ENCODE results near the gene NAIF1. TPM values are rescaled to one million over a fixed set of nuclear protein-coding genes. Genes with fewer than 3 reads are reported as not detected.

The NAIF1 gene
- total and polyA plus RNA-seq, 9 donors, result 4.1 to 10.9 (median 6.6) TPM

DNA sequence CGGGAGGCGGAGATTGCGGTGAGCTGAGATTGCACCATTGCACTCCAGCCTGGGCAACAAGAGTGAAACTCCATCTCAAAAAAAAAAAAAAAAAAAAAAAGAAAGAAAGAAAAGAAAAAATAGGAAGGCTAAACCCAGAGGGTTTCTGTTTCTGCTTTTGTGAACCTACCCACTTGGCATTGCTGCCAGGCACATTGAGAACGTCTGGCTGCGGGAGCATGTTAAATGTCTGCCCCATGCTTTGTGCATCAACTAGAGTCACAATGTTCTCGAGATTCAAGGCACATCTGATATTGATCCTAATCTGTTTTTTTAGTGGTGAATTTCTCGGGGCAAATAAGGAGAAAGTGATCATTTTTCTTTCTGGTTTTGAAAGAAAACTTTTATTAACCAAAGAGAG, 3.8 kb upstream of the NAIF1 start:
- Histone ChIP-seq H3K36me3 (no peaks in the 10 kb centered on the region), H3K4me1 (ENCODE audit: insufficient read depth) (peaks cover 19% of the 10 kb centered on the region), H3K9me3 (no peaks in the 10 kb centered on the region), H3K4me3 (no peak overlapping the region), H3K27ac (peak overlapping the region in 1 of 2 donors; percentile 71), H3K27me3 (no peaks in the 10 kb centered on the region)
- DNase-seq, result no peak
- TF ChIP-seq EP300 (IDR thresholded peaks at IDR 0.05), result no peak
- TF ChIP-seq, protein P1, sequence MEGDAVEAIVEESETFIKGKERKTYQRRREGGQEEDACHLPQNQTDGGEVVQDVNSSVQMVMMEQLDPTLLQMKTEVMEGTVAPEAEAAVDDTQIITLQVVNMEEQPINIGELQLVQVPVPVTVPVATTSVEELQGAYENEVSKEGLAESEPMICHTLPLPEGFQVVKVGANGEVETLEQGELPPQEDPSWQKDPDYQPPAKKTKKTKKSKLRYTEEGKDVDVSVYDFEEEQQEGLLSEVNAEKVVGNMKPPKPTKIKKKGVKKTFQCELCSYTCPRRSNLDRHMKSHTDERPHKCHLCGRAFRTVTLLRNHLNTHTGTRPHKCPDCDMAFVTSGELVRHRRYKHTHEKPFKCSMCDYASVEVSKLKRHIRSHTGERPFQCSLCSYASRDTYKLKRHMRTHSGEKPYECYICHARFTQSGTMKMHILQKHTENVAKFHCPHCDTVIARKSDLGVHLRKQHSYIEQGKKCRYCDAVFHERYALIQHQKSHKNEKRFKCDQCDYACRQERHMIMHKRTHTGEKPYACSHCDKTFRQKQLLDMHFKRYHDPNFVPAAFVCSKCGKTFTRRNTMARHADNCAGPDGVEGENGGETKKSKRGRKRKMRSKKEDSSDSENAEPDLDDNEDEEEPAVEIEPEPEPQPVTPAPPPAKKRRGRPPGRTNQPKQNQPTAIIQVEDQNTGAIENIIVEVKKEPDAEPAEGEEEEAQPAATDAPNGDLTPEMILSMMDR (IDR thresholded peaks at IDR 0.05), result no peak
- no peak for TF ChIP-seq POLR2A (IDR thresholded peaks at IDR 0.05)
- WGBS, 3 donors, result 15 to 24% (median 23%) methylated on average over 7 of the region's 7 CpGs
- intact Hi-C loops (cut with DNase I), result no loop called here

DNA sequence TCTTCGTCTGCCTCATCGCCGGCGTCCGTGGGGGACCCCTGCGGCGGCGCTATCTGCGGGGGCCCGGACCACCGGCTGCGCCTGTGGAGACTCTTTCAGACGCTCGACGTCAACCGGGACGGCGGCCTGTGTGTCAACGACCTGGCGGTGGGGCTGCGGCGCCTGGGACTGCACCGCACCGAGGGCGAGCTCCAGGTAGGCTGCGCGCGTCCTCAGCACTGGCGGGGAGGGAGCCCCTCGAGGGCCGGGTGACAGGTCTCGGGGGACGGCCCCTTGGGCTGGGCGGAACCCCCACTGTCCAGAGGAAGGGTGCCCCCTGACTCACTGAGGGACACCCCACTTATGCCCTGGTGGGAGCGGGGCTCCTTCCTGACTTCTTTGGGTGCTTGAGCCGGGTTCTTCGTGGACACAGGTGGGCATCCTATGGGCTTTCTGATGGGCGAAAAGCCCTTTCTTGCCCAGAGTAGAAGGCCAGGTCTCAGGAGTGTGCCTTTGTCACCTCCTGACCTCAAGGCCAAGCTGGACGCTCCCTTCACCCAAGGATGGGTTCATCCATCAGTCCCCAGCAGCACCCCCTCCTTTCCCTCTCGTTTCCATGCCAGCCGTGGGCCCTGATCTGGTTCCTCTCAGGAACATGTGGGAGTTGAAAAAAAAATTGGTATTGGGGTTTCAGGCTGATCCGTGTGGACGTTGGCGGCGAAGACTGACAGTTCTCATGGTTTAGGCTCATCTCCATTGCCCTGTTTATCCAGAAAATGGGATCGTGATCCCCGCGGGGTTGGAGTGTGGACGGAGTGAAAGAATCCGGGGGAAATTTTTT, 1.5 kb upstream of the NAIF1 start:
- no peaks in the 10 kb centered on the region for H3K9me3 ChIP-seq
- 0 to 2% (median 1%) methylated on average over 28 to 50 of the region's 50 CpGs for WGBS, 3 donors
- H3K36me3 ChIP-seq, result no peaks in the 10 kb centered on the region
- intact Hi-C loops (cut with DNase I), result no loop called here
- TF ChIP-seq POLR2A (IDR thresholded peaks at IDR 0.05), result no peak
- no peak for TF ChIP-seq EP300 (IDR thresholded peaks at IDR 0.05)
- TF ChIP-seq, protein P1 (IDR thresholded peaks at IDR 0.05), result no peak
- DNase-seq, result peak; percentile 47 to 64 (median 61)
- H3K27ac ChIP-seq, result peak overlapping the region; percentile 91 to 96
- H3K27me3 ChIP-seq, result no peaks in the 10 kb centered on the region
- H3K4me1 ChIP-seq (ENCODE audit: insufficient read depth), result peaks cover 18% of the 10 kb centered on the region
- H3K4me3 ChIP-seq, result peak overlapping the region; percentile 88

DNA sequence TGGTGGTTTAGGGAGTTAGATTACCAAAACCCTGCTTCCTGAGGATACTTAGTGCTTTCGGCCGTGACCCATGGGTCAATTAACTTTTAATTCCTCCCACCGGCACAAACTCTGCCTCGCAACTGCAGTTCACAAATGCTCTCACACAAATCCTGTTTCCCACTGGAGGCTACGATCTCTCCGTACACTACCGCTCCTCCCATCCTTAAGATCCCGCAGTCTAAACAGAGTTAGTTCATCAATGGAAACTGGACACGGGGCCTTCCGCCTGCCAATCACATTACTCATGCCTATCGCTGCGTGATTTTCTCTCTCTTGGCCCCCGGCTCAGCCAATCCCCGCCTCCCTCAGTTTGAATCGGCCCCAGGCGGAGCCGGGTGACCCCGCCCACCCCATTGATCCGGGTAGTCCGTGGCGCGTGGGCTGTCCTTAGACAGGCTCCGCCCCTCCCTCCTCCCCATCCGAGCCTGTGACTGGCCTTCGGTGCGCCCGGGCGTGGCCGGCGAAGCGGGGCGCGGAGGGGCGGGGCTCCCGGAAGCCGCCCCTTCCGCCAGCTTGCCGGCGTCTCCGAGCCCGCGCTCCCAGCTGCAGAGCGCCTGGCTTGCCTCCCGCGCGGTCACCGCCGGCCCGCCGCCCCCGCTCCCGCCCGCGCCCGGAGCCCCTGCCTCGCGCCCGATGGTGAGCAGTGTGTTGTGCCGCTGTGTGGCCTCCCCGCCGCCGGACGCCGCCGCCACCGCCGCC, 695 bp upstream of the NAIF1 start, which contains the start of gene SLC25A25:
TSS of gene SLC25A25 (plus strand) at position 588 of the 741 bp plus-strand sequence. CDS start at position 676, 88 bp downstream.
- H3K4me1 ChIP-seq (ENCODE audit: insufficient read depth), result peaks cover 17% of the 10 kb centered on the region
- H3K27ac ChIP-seq, result peak within 1 kb of the TSS; percentile 91 to 96
- peak; percentile 29 for TF ChIP-seq EP300 (IDR thresholded peaks at IDR 0.05)
- TF ChIP-seq, protein P1 (IDR thresholded peaks at IDR 0.05), result peak in 1 of 3 donors; percentile 22
- peak; percentile 87 for TF ChIP-seq POLR2A (IDR thresholded peaks at IDR 0.05)
- no peaks in the 10 kb centered on the region for H3K36me3 ChIP-seq
- H3K4me3 ChIP-seq, result peak within 1 kb of the TSS; percentile 88
- H3K27me3 ChIP-seq, result no peaks in the 10 kb centered on the region
- intact Hi-C loops (cut with DNase I), result no loop called here
- H3K9me3 ChIP-seq, result no peaks in the 10 kb centered on the region
- 0 to 1% (median 0%) methylated on average over 33 to 67 of the region's 67 CpGs for WGBS, 3 donors
- DNase-seq, result peak; percentile 100

DNA sequence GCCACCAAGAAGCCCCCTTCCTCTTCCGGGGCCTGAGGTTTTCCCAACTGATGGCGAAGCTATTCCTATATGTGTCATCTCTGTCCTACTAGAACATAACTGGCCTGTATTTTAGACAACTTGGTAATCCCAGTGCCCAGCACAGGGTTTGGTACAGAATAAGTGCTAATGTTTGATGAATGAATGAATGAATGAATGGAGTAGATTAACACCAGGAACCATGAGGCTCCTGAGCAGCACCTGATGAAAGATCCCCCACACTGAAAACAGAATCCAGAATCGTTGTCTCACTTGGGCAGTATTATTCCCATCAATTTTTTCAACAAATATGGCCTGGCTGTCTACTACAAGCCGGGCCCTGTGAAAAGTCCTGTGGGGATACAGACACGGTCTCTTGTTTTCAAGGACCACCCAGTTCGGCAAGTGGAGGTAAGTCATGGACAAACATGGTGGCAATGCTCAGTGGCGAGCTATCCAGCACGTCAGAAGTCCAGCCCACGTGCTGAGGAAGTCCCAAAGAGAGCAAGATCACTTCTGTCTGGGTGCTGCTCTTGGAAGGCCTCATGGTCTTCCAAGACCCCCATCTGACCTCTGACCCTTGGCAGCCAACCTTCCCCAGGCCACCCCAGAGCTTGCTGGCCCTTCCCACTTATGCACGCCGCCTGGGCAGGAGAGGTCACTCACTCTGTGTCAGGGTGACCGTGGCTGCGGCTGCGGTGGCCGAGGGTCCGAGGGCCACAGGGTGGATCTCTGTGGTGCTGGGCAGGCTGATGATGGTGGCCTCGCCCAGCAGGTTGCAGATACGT, 1.0 kb downstream of the NAIF1 start:
- TF ChIP-seq EP300 (IDR thresholded peaks at IDR 0.05) (no peak), POLR2A (IDR thresholded peaks at IDR 0.05) (no peak)
- TF ChIP-seq, protein P1 (IDR thresholded peaks at IDR 0.05), result no peak
- intact Hi-C loops (cut with DNase I), result no loop called here
- no peaks in the 10 kb centered on the region for H3K36me3 ChIP-seq
- peak overlapping the region in 1 of 2 donors; percentile 96 for H3K27ac ChIP-seq
- H3K9me3 ChIP-seq, result no peaks in the 10 kb centered on the region
- peak; percentile 60 to 82 (median 67) for DNase-seq
- peak overlapping the region; percentile 40 for H3K4me3 ChIP-seq
- WGBS, 3 donors, result 79 to 89% (median 84%) methylated on average over 18 of the region's 18 CpGs
- H3K4me1 ChIP-seq (ENCODE audit: insufficient read depth), result peaks cover 15% of the 10 kb centered on the region
- no peaks in the 10 kb centered on the region for H3K27me3 ChIP-seq
